PC-3 (cell line): ENCODE measurements around the gene PCDHGB5. TPM values are rescaled to one million over a fixed set of nuclear protein-coding genes. Genes with fewer than 3 reads are reported as not detected.

ENCODE experiments used
- ATAC-seq: fragments of 200-7000 bp; cut with Tn5 transposase; 2 replicates; pipeline ENCODE4 v1.9.1; 2020; ENCODE audit warnings: mild to moderate bottlenecking, moderate library complexity
- BruUV-seq: library from RNA; stranded (reverse); fragments of 400-500 nt; replicated peaks from 2 replicates; lab custom pipeline; 2021; lab: Mats Ljungman, UMichigan
- CTCF ChIA-PET: fragments of 300-600 bp; sonication (Branson Sonifier 250); formaldehyde crosslinking; loops from one replicate; lab custom pipeline; 2022; ENCODE audit warnings: antibody characterized with exemption; lab: Charles Lee
- POLR2A ChIA-PET: fragments of 300-600 bp; sonication (Branson Sonifier 250); formaldehyde crosslinking; loops from one replicate; lab custom pipeline; 2022; ENCODE audit warnings: antibody characterized with exemption; ENCODE audit not compliant: unreplicated experiment; lab: Charles Lee
- DNase-seq: peaks from one replicate; pipeline ENCODE4 v3.0.0-alpha.2; 2015
- H2AFZ ChIP-seq: fragments of 300-600 bp; sonication (generic); 2 replicates; pipeline ENCODE4 v1.6.0; 2016; ENCODE audit warnings: antibody characterized with exemption, low read length
- H3F3A ChIP-seq: fragments of 300-600 bp; sonication (generic); one replicate; pipeline ENCODE4 v1.6.0; 2017; ENCODE audit warnings: antibody characterized with exemption, low read length, control low read depth, mild to moderate bottlenecking; ENCODE audit not compliant: unreplicated experiment
- H3K27ac ChIP-seq: fragments of 300-600 bp; sonication (generic); 2 replicates; pipeline ENCODE4 v1.5.1; 2016; ENCODE audit warnings: mild to moderate bottlenecking, low read length
- H3K27me3 ChIP-seq: fragments of 300-600 bp; sonication (generic); 2 replicates; pipeline ENCODE4 v1.6.1; 2016; ENCODE audit warnings: low read length, mixed read lengths
- H3K36me3 ChIP-seq: fragments of 300-600 bp; sonication (generic); 2 replicates; pipeline ENCODE4 v1.6.1; 2016; ENCODE audit warnings: low read depth, mixed run types, low read length, mixed read lengths
- H3K4me1 ChIP-seq: fragments of 300-600 bp; sonication (generic); 2 replicates; pipeline ENCODE4 v1.5.1; 2016; ENCODE audit warnings: low read length; ENCODE audit not compliant: insufficient read depth
- H3K4me2 ChIP-seq: fragments of 300-600 bp; sonication (generic); 2 replicates; pipeline ENCODE4 v1.6.0; 2016; ENCODE audit warnings: low read length
- H3K4me3 ChIP-seq: fragments of 300-600 bp; sonication (generic); 2 replicates; pipeline ENCODE4 v1.5.1; 2016; ENCODE audit warnings: mild to moderate bottlenecking, low read length, mixed read lengths
- H3K79me2 ChIP-seq: fragments of 300-600 bp; sonication (generic); 2 replicates; pipeline ENCODE4 v1.6.1; 2017; ENCODE audit warnings: low read length, mixed read lengths
- H3K9ac ChIP-seq: fragments of 300-600 bp; sonication (generic); 2 replicates; pipeline ENCODE4 v1.6.0; 2016; ENCODE audit warnings: mild to moderate bottlenecking, low read length
- H3K9me2 ChIP-seq: fragments of 300-600 bp; sonication (generic); replicated peaks from 2 replicates; pipeline ENCODE4 v1.6.1; 2016; ENCODE audit warnings: mixed run types, low read length, mixed read lengths
- H3K9me3 ChIP-seq: fragments of 300-600 bp; sonication (generic); 2 replicates; pipeline ENCODE4 v1.6.1; 2016; ENCODE audit warnings: low read length, mixed read lengths
- H4K20me1 ChIP-seq: fragments of 300-600 bp; sonication (generic); 2 replicates; pipeline ENCODE4 v1.6.1; 2016; ENCODE audit warnings: low read length, mixed read lengths
- EZH2 ChIP-seq: fragments of 300-600 bp; sonication (generic); IDR thresholded peaks from one replicate; pipeline ENCODE4 v1.6.1; 2017; ENCODE audit warnings: antibody characterized with exemption, mild to moderate bottlenecking, low read length; ENCODE audit not compliant: unreplicated experiment
- EZH2phosphoT487 ChIP-seq: fragments of 300-600 bp; sonication (generic); IDR thresholded peaks from 2 replicates; pipeline ENCODE4 v1.6.1; 2018; ENCODE audit warnings: mild to moderate bottlenecking, antibody characterized with exemption, low read length, borderline replicate concordance
- intact Hi-C: fragments of 100-400 bp; cut with micrococcal nuclease; formaldehyde crosslinking; loops from 2 replicates; pipeline ENCODE4 v1.9.0; 2023
- total RNA-seq: library from RNA; depleted of rRNA; stranded (reverse); fragments of >200 nt; gene quantifications from 2 replicates; pipeline ENCODE4 v1.2.3, GENCODE V29; 2014
- TF ChIP-seq, protein P1 (sequence below): fragments of 300-600 bp; sonication (generic); conservative IDR thresholded peaks from 2 replicates; pipeline ENCODE4 v1.5.1; 2017; ENCODE audit warnings: antibody characterized with exemption, low read depth, mild to moderate bottlenecking, low read length

Gene PCDHGB5
- total RNA-seq, 1 experiment from 2014 or later = 9.0 TPM

DNA sequence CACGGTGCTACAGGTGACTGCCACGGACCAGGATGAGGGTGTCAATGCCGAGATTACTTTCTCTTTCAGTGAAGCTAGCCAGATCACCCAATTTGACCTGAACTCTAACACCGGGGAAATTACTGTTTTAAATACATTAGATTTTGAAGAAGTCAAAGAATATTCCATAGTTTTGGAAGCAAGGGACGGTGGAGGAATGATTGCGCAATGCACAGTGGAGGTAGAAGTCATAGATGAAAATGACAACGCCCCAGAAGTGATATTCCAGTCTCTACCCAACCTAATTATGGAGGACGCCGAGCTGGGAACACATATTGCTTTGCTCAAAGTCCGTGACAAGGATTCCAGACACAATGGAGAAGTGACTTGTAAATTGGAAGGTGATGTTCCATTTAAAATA lies 9.1 kb upstream of the PCDHGB5 start:
- no peaks in the 10 kb centered on the region for H3K4me1 ChIP-seq
- no peak overlapping the region for H3K9ac ChIP-seq
- H3K4me3 ChIP-seq = no peak overlapping the region
- H3K79me2 ChIP-seq = no peaks in the 10 kb centered on the region
- H2AFZ ChIP-seq = no peak overlapping the region
- 0 out of 2 replicates have a peak, but pooled peaks cover 6% of the 10 kb centered on the region for H3K9me3 ChIP-seq
- DNase-seq (no peak), ATAC-seq (no peak)
- H3K27me3 ChIP-seq = no peaks in the 10 kb centered on the region
- intact Hi-C loops = no loop called here
- no peaks in the 10 kb centered on the region for H3F3A ChIP-seq
- CTCF ChIA-PET = no interaction called here
- no TSS peak for BruUV-seq
- H3K27ac ChIP-seq = no peak overlapping the region
- no peaks in the 10 kb centered on the region for H3K9me2 ChIP-seq
- no peaks in the 10 kb centered on the region for H4K20me1 ChIP-seq
- H3K36me3 ChIP-seq = no peaks in the 10 kb centered on the region
- no peak overlapping the region for H3K4me2 ChIP-seq
- POLR2A ChIA-PET = interaction anchor here (0.6 kb wide), 1 partner anchor 41 kb away, joined by 10 read pairs; no protein-coding TSS in a partner anchor
- TF ChIP-seq EZH2phosphoT487 (no peak), EZH2 (no peak)
- TF ChIP-seq, protein P1, sequence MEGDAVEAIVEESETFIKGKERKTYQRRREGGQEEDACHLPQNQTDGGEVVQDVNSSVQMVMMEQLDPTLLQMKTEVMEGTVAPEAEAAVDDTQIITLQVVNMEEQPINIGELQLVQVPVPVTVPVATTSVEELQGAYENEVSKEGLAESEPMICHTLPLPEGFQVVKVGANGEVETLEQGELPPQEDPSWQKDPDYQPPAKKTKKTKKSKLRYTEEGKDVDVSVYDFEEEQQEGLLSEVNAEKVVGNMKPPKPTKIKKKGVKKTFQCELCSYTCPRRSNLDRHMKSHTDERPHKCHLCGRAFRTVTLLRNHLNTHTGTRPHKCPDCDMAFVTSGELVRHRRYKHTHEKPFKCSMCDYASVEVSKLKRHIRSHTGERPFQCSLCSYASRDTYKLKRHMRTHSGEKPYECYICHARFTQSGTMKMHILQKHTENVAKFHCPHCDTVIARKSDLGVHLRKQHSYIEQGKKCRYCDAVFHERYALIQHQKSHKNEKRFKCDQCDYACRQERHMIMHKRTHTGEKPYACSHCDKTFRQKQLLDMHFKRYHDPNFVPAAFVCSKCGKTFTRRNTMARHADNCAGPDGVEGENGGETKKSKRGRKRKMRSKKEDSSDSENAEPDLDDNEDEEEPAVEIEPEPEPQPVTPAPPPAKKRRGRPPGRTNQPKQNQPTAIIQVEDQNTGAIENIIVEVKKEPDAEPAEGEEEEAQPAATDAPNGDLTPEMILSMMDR = no peak

DNA sequence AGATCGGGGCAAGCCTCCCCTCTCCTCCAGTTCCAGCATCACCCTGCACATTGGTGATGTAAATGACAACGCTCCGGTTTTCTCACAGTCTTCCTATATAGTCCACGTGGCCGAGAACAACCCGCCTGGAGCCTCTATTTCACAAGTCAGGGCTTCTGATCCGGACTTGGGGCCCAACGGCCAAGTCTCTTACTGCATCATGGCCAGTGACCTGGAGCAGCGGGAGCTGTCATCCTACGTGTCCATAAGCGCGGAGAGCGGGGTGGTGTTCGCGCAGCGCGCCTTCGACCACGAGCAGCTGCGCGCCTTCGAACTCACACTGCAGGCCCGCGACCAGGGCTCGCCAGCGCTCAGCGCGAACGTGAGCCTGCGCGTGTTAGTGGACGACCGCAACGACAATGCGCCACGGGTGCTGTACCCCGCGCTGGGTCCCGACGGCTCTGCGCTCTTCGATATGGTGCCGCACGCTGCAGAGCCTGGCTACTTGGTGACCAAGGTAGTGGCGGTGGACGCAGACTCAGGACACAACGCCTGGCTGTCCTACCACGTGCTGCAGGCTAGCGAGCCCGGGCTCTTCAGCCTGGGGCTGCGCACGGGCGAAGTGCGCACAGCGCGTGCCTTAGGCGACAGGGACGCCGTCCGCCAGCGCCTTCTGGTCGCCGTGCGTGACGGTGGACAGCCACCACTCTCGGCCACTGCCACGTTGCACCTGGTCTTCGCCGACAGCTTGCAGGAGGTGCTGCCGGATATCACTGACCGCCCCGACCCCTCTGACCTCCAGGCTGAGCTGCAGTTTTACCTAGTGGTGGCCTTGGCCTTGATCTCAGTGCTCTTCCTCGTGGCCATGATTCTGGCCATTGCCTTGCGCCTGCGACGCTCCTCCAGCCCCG lies 8.3 kb upstream of the PCDHGB5 start:
- no peak for TF ChIP-seq EZH2
- TF ChIP-seq EZH2phosphoT487 = no peak
- TF ChIP-seq, protein P1 = no peak
- Histone ChIP-seq H3K9me3 (0 out of 2 replicates have a peak, but pooled peaks cover 6% of the 10 kb centered on the region), H2AFZ (no peak overlapping the region), H3F3A (no peaks in the 10 kb centered on the region), H3K36me3 (no peaks in the 10 kb centered on the region), H3K4me3 (no peak overlapping the region), H3K27me3 (no peaks in the 10 kb centered on the region), H4K20me1 (no peaks in the 10 kb centered on the region), H3K27ac (no peak overlapping the region), H3K4me2 (no peak overlapping the region), H3K79me2 (no peaks in the 10 kb centered on the region), H3K9me2 (no peaks in the 10 kb centered on the region), H3K9ac (no peak overlapping the region), H3K4me1 (no peaks in the 10 kb centered on the region)
- POLR2A ChIA-PET = interaction anchor here (0.6 kb wide), 1 partner anchor 41 kb away, joined by 10 read pairs; no protein-coding TSS in a partner anchor
- no TSS peak for BruUV-seq
- intact Hi-C loops = no loop called here
- CTCF ChIA-PET = no interaction called here
- ATAC-seq (no peak), DNase-seq (no peak)
